NB4 (cell line): ENCODE data around the gene GIPC2.

Source experiments
- CTCF ChIP-seq: IDR thresholded peaks from one replicate; pipeline ENCODE4 v1.5.1; 2012; ENCODE audit warnings: low read depth, low read length
- MAX ChIP-seq: IDR thresholded peaks from 2 replicates; pipeline ENCODE4 v1.6.1; 2011; ENCODE audit warnings: low read depth, low read length
- MYC ChIP-seq: IDR thresholded peaks from 2 replicates; pipeline ENCODE4 v1.6.1; 2011; ENCODE audit warnings: low read depth, low read length
- POLR2A ChIP-seq: IDR thresholded peaks from 2 replicates; pipeline ENCODE4 v1.6.1; 2011; ENCODE audit warnings: mild to moderate bottlenecking; ENCODE audit not compliant: insufficient read length; ENCODE audit errors: extremely low read depth

- TF ChIP-seq POLR2A (no peak), CTCF (no peak), MAX (no peak), MYC (no peak)
Measured at GRCh38 chr1:78141531-78142231, 95.9 kb downstream of the GIPC2 start.
